Measurements from ENCODE around the gene SPRYD7. TPM values are rescaled to one million over a fixed set of nuclear protein-coding genes. Genes with fewer than 3 reads are reported as not detected.

The SPRYD7 gene
- total and polyA plus RNA-seq, 2 of the 8 experiments (the other 6 are each of a cell fraction or from before 2014, with no cell fraction given) = 1.1 to 3.1 TPM

DNA sequence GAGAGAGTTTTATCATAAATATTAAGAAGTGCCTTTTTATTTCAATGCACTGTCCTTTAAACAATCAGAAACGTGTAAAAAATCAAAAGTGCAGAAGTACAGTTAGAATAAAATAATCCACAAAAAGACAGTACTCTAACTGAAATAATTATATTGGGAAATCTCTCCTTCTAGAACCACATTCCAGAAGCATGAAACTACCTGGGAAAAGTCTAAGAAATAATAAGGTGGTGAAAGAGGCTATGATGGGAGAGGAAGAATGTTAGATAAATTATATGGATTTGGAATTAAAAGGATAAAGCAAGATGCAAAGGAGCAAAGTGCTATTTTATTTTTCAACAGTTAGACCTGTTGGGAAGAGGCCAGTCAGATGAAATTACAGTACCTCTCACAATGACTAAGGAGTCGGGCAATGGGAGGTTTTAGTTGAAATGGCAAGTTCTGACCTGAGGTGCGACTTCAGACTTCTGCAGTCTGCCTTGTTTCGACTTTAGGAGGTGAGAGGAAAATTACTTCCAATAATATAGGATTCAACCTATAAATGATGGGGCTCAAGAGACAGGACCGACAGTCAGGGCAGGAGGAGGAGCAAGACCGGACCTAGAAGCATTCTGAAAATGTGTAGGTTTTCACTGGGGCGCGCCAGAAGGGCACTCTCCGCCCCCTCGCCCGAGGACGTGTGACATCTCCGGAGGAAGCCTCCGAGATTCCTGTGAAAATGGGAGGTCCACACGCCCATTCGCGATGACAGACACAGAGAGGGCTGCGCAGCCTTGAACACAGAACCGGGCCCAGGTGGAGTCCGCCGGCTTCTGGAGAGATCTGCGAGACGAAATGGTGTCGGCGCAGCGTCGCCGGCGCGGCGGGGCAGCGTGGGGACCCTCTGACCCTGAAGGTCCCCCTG lies 717 bp downstream of the SPRYD7 start:
- no peak overlapping the region for H4K91ac ChIP-seq (replicated peaks; ENCODE audit: insufficient read length, low read length)
- ChIA-PET POLR2A (ENCODE audit: partially characterized antibody) (interaction anchor here (1.3 kb wide), 1 partner anchor 62 kb away, joined by 5 read pairs; no protein-coding TSS in a partner anchor), CTCF (ENCODE audit: partially characterized antibody) (interaction anchor here (0.9 to 1.4 kb wide), 10 partner anchors 8 to 976 kb away, joined by 3 to 9 read pairs (median 4); no protein-coding TSS in a partner anchor)
- no peak overlapping the region for H2BK120ac ChIP-seq (replicated peaks; ENCODE audit: low read depth, low read length)
- no peaks in the 10 kb centered on the region; a peak in 1 of 7 replicates for H3K27me3 ChIP-seq (replicated peaks in 1 of 4; ENCODE audit: control insufficient read depth in 3 of 4, extremely low read depth in 1 of 4, insufficient read depth in 3 of 4, low read length in 3 of 4)
- H4K20me1 ChIP-seq (replicated peaks in 1 of 2; ENCODE audit: control insufficient read depth in 1 of 2, insufficient read depth in 2 of 2, low read length in 2 of 2) = no peaks in the 10 kb centered on the region
- H4K5ac ChIP-seq (ENCODE audit: insufficient read length, low read depth, low read length) = no peak overlapping the region
- no peaks in the 10 kb centered on the region for H3K36me3 ChIP-seq (ENCODE audit: control insufficient read depth in 2 of 4, insufficient read depth in 4 of 4, low read length in 3 of 4)
- no peak for FAIRE-seq
- WGBS, 2 experiments (ENCODE audit: extremely low coverage in 1 of 2, insufficient coverage in 1 of 2, insufficient read length in 1 of 2, insufficient replicate concordance in 2 of 2, low coverage in 1 of 2, low lambda C conversion rate in 2 of 2, missing lambda C conversion rate in 1 of 2) = 5% methylated on average over 32 of the region's 32 CpGs; no CpG with 5 or more reads in 1 of the 2 experiments
- no peak overlapping the region for H2BK12ac ChIP-seq (ENCODE audit: low read depth, low read length)
- no peaks in the 10 kb centered on the region for H3K79me1 ChIP-seq (ENCODE audit: low read depth, low read length)
- no peak overlapping the region for H2BK15ac ChIP-seq (ENCODE audit: low read length)
- no peaks in the 10 kb centered on the region for H3K9me3 ChIP-seq (ENCODE audit: insufficient read depth in 2 of 2, low read depth in 1 of 2, low read length in 1 of 2)
- peak overlapping the region; percentile 74 to 84 for H3K4me2 ChIP-seq (ENCODE audit: insufficient read depth in 1 of 2, low read depth in 2 of 2, low read length in 2 of 2)
- no peak overlapping the region for H3K56ac ChIP-seq (replicated peaks; ENCODE audit: insufficient read length, low read depth, low read length)
- no peak overlapping the region; the same call in 1 of the 2 replicates for H3K18ac ChIP-seq (ENCODE audit: extremely low read depth, low read length)
- DNase-seq (ENCODE audit: low read depth in 1 of 2, low spot score in 2 of 2) = peak in 1 of 2 experiments; percentile 3
- no peak overlapping the region for H2AK5ac ChIP-seq (ENCODE audit: low read depth, low read length)
- peak overlapping the region in 2 of 4 experiments; percentile 38 to 41; a peak in 5 of 7 replicates for H3K9ac ChIP-seq (replicated peaks in 1 of 4; ENCODE audit: extremely low read depth in 1 of 4, low read depth in 3 of 4, low read length in 3 of 4)
- peak overlapping the region; percentile 69 to 92 (median 86) for H3K4me3 ChIP-seq (ENCODE audit: extremely low read depth in 1 of 4, insufficient read depth in 2 of 4, low read depth in 3 of 4, low read length in 4 of 4)
- H3K27ac ChIP-seq (ENCODE audit: low read depth, low read length) = no peak overlapping the region
- TF ChIP-seq SRF (IDR thresholded peaks at IDR 0.05; ENCODE audit: low read depth, low read length) (no peak), KDM1A (IDR thresholded peaks at IDR 0.05; ENCODE audit: borderline replicate concordance, low read length) (peak; percentile 35; the same call in 1 of the 2 replicates), PHF8 (conservative IDR thresholded peaks at IDR 0.05; ENCODE audit: low read depth, low read length) (peak; percentile 31; the same call in 1 of the 2 replicates), ZNF274 (IDR thresholded peaks at IDR 0.05; ENCODE audit: borderline replicate concordance, extremely low read depth, low read length) (no peak), CHD1 (IDR thresholded peaks at IDR 0.05; ENCODE audit: low read depth, low read length) (no peak), ASH2L (IDR thresholded peaks at IDR 0.05; ENCODE audit: low read length) (peak; percentile 19), SIRT6 (IDR thresholded peaks at IDR 0.05; ENCODE audit: low read length) (no peak), CBX5 (IDR thresholded peaks at IDR 0.05; ENCODE audit: low read depth, low read length) (no peak), KDM4A (IDR thresholded peaks at IDR 0.05; ENCODE audit: low read depth, low read length, severe bottlenecking) (peak; percentile 96)
- peaks cover 11% of the 10 kb centered on the region; the same call in 1 of the 2 replicates for H3K23me2 ChIP-seq (ENCODE audit: low read depth, low read length)
- H3K4ac ChIP-seq (replicated peaks; ENCODE audit: insufficient read length, low read depth, low read length) = no peak overlapping the region
- peak overlapping the region; percentile 87 for H2AFZ ChIP-seq (ENCODE audit: low read length)
- H2BK5ac ChIP-seq (ENCODE audit: low read depth, low read length) = 0 out of 2 replicates have a peak overlapping the region, but pooled peaks have one; percentile 73
- no peak overlapping the region for H3K14ac ChIP-seq (ENCODE audit: insufficient read length)
- H3K23ac ChIP-seq (ENCODE audit: insufficient read length) = no peak overlapping the region
- no peak overlapping the region; the same call in 1 of the 2 replicates for H4K8ac ChIP-seq (ENCODE audit: extremely low read depth, insufficient read depth, low read length)
- H3K79me2 ChIP-seq (ENCODE audit: control insufficient read depth in 1 of 2, insufficient read depth in 2 of 2, low read length in 2 of 2) = no peaks in the 10 kb centered on the region
- H3K4me1 ChIP-seq (replicated peaks in 1 of 4; ENCODE audit: control insufficient read depth in 3 of 4, insufficient read depth in 4 of 4, low read length in 3 of 4) = no peaks in the 10 kb centered on the region
- H2BK20ac ChIP-seq (ENCODE audit: low read length) = no peak overlapping the region

All from H1 (cell line).